ENCODE results near the gene PIK3R6. TPM values are rescaled to one million over a fixed set of nuclear protein-coding genes. Genes with fewer than 3 reads are reported as not detected.
A peak's percentile ranks its signal among the peaks of the same experiment; 100 is the strongest.

The PIK3R6 gene
- total RNA-seq, 3 donors from 2014 or later (not counting 1 experiment from before 2014, with no cell fraction given) = 0.84 to 6.3 (median 1.4) TPM

DNA sequence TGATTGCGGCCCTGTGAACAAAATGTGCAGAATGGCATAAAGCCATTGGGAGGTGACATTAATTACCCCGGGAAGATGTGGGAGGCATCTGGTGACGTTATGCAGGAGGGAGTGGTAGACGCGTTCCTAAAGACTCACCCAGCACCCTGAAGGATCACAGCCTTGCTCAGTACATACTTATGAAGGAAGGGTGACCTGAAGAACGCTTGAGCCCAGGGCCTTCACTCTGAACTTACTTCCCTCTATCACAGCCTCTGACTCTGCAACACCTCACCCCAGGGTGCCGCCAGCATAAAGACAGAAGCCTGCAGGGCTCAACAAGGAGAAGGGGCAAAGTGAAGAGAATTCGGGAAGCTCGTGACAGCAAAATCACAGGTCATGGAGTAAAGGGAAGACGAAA is 77.7 kb downstream of the PIK3R6 start:
- no peak for ATAC-seq
- H3K36me3 ChIP-seq (ENCODE audit: control insufficient read depth, insufficient read depth, low read length) = no peaks in the 10 kb centered on the region
- Mint-ChIP-seq H3K9me3 (peaks cover 0 to 6% of the 10 kb centered on the region in 2 donors), H3K4me3 (no peak overlapping the region), H3K36me3 (no peaks in the 10 kb centered on the region), H3K27ac (no peak overlapping the region), H3K4me1 (peaks cover 0 to 5% of the 10 kb centered on the region in 2 donors), H3K27me3 (ENCODE audit: low read depth in 2 of 2) (peaks cover 8 to 15% of the 10 kb centered on the region in 2 donors)
- H3K27ac ChIP-seq (ENCODE audit: low read length) = no peak overlapping the region
- H3K9me3 ChIP-seq (ENCODE audit: control insufficient read depth, insufficient read depth, low read length) = peaks cover 4% of the 10 kb centered on the region
- H3K4me1 ChIP-seq (ENCODE audit: control insufficient read depth, insufficient read depth, low read length) = peaks cover 5% of the 10 kb centered on the region
- no peak for DNase-seq
- TF ChIP-seq, protein P1, sequence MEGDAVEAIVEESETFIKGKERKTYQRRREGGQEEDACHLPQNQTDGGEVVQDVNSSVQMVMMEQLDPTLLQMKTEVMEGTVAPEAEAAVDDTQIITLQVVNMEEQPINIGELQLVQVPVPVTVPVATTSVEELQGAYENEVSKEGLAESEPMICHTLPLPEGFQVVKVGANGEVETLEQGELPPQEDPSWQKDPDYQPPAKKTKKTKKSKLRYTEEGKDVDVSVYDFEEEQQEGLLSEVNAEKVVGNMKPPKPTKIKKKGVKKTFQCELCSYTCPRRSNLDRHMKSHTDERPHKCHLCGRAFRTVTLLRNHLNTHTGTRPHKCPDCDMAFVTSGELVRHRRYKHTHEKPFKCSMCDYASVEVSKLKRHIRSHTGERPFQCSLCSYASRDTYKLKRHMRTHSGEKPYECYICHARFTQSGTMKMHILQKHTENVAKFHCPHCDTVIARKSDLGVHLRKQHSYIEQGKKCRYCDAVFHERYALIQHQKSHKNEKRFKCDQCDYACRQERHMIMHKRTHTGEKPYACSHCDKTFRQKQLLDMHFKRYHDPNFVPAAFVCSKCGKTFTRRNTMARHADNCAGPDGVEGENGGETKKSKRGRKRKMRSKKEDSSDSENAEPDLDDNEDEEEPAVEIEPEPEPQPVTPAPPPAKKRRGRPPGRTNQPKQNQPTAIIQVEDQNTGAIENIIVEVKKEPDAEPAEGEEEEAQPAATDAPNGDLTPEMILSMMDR (IDR thresholded peaks at IDR 0.05) = no peak
- no peaks in the 10 kb centered on the region for H3K27me3 ChIP-seq (ENCODE audit: control insufficient read depth, insufficient read depth, low read length)
- no peak overlapping the region for H3K4me3 ChIP-seq (ENCODE audit: low read length)
- intact Hi-C loops (cut with micrococcal nuclease) = loop anchor here (10.0 kb wide), 2 partner anchors 215 to 695 kb away; no protein-coding TSS in a partner anchor
- WGBS (ENCODE audit: insufficient coverage) = 86% methylated on average over 10 of the region's 10 CpGs

DNA sequence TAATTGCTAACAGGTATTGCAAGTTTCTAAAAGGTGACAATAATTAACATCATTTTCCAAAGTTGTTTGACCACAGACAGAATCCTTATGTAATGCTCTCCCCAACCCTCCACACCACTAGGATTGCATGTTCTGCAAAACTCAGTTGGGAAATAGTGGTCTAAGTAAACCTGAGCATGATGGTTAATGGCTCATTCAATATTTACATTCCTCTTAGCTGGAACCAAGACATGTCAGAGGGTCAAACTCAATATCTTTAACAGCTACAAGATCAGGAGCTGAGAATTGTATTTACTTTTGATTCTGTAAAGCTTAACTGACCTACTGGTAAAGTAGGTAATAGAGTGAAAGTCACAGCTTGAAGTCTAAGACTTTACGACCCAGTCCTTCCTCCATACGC is 78.5 kb downstream of the PIK3R6 start:
- Histone ChIP-seq H3K36me3 (ENCODE audit: control insufficient read depth, insufficient read depth, low read length) (no peaks in the 10 kb centered on the region), H3K4me3 (ENCODE audit: low read length) (no peak overlapping the region), H3K9me3 (ENCODE audit: control insufficient read depth, insufficient read depth, low read length) (peaks cover 4% of the 10 kb centered on the region), H3K4me1 (ENCODE audit: control insufficient read depth, insufficient read depth, low read length) (peaks cover 5% of the 10 kb centered on the region), H3K27ac (ENCODE audit: low read length) (no peak overlapping the region), H3K27me3 (ENCODE audit: control insufficient read depth, insufficient read depth, low read length) (no peaks in the 10 kb centered on the region)
- H3K27ac Mint-ChIP-seq = no peak overlapping the region
- peaks cover 8 to 15% of the 10 kb centered on the region in 2 donors for H3K27me3 Mint-ChIP-seq (ENCODE audit: low read depth in 2 of 2)
- H3K4me3 Mint-ChIP-seq = no peak overlapping the region
- 90% methylated on average over 2 of the region's 2 CpGs for WGBS (ENCODE audit: insufficient coverage)
- TF ChIP-seq, protein P1 (IDR thresholded peaks at IDR 0.05) = no peak
- intact Hi-C loops (cut with micrococcal nuclease) = loop anchor here (10.0 kb wide), 2 partner anchors 216 to 694 kb away; no protein-coding TSS in a partner anchor
- no peaks in the 10 kb centered on the region for H3K36me3 Mint-ChIP-seq
- no peak for ATAC-seq
- no peak for DNase-seq
- peaks cover 0 to 5% of the 10 kb centered on the region in 2 donors for H3K4me1 Mint-ChIP-seq
- peaks cover 0 to 6% of the 10 kb centered on the region in 2 donors for H3K9me3 Mint-ChIP-seq

DNA sequence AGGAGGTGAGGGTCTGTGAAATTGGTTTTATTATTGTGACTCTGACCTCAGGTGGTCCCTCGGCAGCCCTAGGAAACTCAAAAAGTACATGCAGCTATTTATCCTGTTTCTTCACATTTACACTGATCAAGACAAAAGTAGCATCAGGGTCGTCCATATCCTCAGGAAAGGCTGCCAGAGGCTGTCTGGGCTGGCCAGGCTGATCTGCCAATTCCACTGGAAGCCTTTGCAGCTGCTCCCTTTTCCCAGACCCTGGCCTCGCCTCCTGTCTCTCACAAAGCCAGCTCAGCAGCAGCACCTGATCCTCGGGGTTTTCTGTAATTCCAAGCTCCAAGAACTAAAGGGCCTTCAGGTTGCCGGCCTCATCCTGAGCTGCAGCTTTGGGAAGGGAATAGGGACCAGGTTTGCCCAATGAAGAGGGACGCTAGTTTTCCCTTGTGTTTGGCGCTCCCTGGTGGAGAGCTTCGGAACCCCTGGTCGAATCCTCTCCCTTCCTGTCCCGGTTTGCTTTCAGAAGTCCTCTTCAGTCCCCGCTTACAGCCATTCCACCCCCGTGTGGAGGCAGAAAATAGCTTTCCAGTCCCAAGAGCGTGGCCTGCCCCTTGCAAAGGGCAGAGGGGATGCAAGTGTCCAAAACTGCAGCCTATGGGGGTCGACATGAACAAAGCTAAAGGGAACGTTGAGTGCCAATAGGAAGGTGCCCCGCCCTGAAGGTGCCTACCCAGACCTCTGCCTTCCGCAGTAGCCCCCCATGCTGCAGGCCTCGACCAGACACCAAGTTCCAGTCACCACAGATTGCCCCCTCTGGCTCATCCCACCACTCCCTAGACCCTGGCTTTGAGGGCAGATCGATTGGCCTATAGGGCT is 81.7 kb downstream of the PIK3R6 start:
- peak in 2 of 3 donors; percentile 68 to 69 for ATAC-seq
- H3K27ac ChIP-seq (ENCODE audit: low read length) = no peak overlapping the region
- no peaks in the 10 kb centered on the region for H3K27me3 ChIP-seq (ENCODE audit: control insufficient read depth, insufficient read depth, low read length)
- Mint-ChIP-seq H3K27ac (no peak overlapping the region), H3K9me3 (no peaks in the 10 kb centered on the region), H3K27me3 (ENCODE audit: low read depth in 2 of 2) (peaks cover 11 to 15% of the 10 kb centered on the region in 2 donors), H3K4me1 (peaks cover 10 to 15% of the 10 kb centered on the region in 2 donors), H3K36me3 (no peaks in the 10 kb centered on the region), H3K4me3 (no peak overlapping the region)
- intact Hi-C loops (cut with micrococcal nuclease) = loop anchor here (2.0 to 10.0 kb wide), 3 partner anchors 219 to 691 kb away; no protein-coding TSS in a partner anchor
- TF ChIP-seq, protein P1 (IDR thresholded peaks at IDR 0.05) = peak; percentile 89
- DNase-seq = peak; percentile 60 to 73
- 35% methylated on average over 19 of the region's 19 CpGs for WGBS (ENCODE audit: insufficient coverage)
- H3K36me3 ChIP-seq (ENCODE audit: control insufficient read depth, insufficient read depth, low read length) = no peaks in the 10 kb centered on the region
- no peak overlapping the region for H3K4me3 ChIP-seq (ENCODE audit: low read length)
- peaks cover 5% of the 10 kb centered on the region for H3K4me1 ChIP-seq (ENCODE audit: control insufficient read depth, insufficient read depth, low read length)
- H3K9me3 ChIP-seq (ENCODE audit: control insufficient read depth, insufficient read depth, low read length) = no peaks in the 10 kb centered on the region

All from natural killer cell (primary cell).